AG10803 (cell line): ENCODE data around the gene GASK1B.

Experiments
- DNase-seq: peaks from one replicate; pipeline ENCODE4 v3.0.0; 2010; ENCODE audit warnings: low read depth
- H3K4me3 ChIP-seq: 2 replicates; pipeline ENCODE4 v1.5.1; 2011; ENCODE audit warnings: mild to moderate bottlenecking, low read length, control low read depth
- CTCF ChIP-seq: conservative IDR thresholded peaks from 2 replicates; pipeline ENCODE4 v1.5.1; 2011; ENCODE audit warnings: mild to moderate bottlenecking, low read length, control low read depth, inconsistent platforms

The GASK1B gene

GRCh38 chr4:158189422-158189821 lies 16.6 kb upstream of the GASK1B start:
- no peak for TF ChIP-seq CTCF
- H3K4me3 ChIP-seq: no peak overlapping the region
- no peak for DNase-seq

GRCh38 chr4:158186815-158187214 lies 14.0 kb upstream of the GASK1B start:
- no peak for DNase-seq
- TF ChIP-seq CTCF: no peak
- no peak overlapping the region for H3K4me3 ChIP-seq

GRCh38 chr4:158182736-158183135 lies 9.9 kb upstream of the GASK1B start:
- peak overlapping the region; percentile 39 for H3K4me3 ChIP-seq
- no peak for TF ChIP-seq CTCF
- DNase-seq: peak; percentile 38

GRCh38 chr4:158181906-158182305 lies 9.1 kb upstream of the GASK1B start:
- no peak for DNase-seq
- H3K4me3 ChIP-seq: no peak overlapping the region
- TF ChIP-seq CTCF: no peak

- H3K4me3 ChIP-seq: no peak overlapping the region
- no peak for DNase-seq
- TF ChIP-seq CTCF: no peak
Measured at GRCh38 chr4:158179465-158179864, 6.6 kb upstream of the GASK1B start.

- TF ChIP-seq CTCF: no peak
- no peak for DNase-seq
Measured at GRCh38 chr4:158176776-158177175, 4.0 kb upstream of the GASK1B start.

GRCh38 chr4:158176108-158176507 lies 3.3 kb upstream of the GASK1B start:
- peak; percentile 40 for DNase-seq
- TF ChIP-seq CTCF: no peak

More at GRCh38 chr4:158176776-158177175, 4.0 kb upstream of the GASK1B start:
- H3K4me3 ChIP-seq: no peak overlapping the region

More at GRCh38 chr4:158176108-158176507, 3.3 kb upstream of the GASK1B start:
- H3K4me3 ChIP-seq: no peak overlapping the region
